Ovary (tissue), 3 donors: ENCODE data around the gene CSNK1G1.

Source experiments
- CTCF ChIP-seq, 3 donors: fragments of 450-650 bp in 2 of 3; fragments of 200-600 bp in 1 of 3; IDR thresholded peaks; one replicate each; pipeline versions ENCODE4 v1.5.1 to v1.8.0; 2016 to 2022; ENCODE audit warnings: antibody characterized with exemption in 3 of 3, mild to moderate bottlenecking in 1 of 3
- EP300 ChIP-seq: sonication (generic); formaldehyde crosslinking; IDR thresholded peaks from one replicate; pipeline ENCODE4 v1.6.1; 2017; ENCODE audit warnings: antibody characterized with exemption
- donor health status: DM: no; HTN: no; CAD: no.

DNA sequence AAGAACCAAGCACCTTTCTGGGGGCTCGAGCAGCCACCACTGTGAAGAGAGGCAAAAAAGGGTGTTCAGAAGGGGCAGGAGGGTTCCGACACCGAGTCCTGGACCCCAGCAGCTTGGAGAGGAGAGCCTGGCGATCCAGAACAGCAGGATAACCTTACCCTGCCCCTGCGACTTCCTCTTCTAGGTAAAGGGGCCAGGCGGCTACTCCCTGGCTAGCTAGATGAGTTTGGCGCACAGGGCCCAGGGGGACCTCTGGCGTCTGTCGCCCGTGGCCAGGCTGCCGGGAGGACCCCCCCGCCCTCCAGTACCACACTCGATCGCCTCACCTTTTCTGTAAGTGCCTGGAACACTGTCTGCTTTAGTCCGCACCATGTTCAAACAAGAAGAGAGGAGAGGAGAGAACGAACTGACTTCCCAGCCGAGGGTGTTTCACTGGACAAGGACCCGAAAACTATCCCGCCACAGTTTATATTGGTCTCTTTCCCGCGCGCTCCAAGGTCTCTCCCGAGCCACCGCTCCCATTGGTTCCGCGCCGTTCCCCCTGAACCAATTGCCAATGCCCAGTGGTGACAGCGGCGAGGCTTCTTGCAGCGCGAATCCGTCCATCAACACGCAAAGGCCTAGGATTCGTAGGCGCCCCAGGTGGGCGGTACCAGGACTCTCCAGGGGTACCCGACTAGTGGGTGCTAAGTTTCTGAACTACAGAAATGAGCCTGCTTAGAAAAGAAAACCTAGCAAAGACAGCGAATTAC is 25.2 kb upstream of the CSNK1G1 start, which contains the start of gene PCLAF:
- TF ChIP-seq EP300 (no peak), CTCF (IDR thresholded peaks at IDR 0.05) (no peak)
